ENCODE measurements around the gene JRKL.
"Not testable (repeated sequence)": the region's sequence is repeated elsewhere in the genome, so short reads cannot be mapped to it uniquely, and the experiment has no call there.

The JRKL gene

DNA sequence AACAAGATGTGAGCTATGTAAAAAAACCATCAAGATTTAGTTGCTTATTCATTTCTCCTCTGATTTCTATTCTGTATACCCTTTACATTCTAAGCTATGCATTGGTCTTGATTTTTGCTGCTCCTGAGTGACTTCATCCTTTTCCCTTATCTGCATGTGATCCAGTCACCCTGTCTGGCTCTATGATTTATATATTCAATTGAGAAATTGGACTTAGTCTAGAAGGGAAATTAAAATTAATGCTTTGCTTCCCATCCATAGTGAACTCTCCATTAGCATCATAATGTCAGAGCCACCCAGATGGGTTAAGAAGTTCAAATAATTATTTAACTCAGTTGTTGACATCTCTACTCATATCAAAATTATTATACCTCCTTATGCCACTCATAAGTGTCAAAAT is 5.0 kb downstream of the JRKL start:
- DNase-seq = no peak

DNA sequence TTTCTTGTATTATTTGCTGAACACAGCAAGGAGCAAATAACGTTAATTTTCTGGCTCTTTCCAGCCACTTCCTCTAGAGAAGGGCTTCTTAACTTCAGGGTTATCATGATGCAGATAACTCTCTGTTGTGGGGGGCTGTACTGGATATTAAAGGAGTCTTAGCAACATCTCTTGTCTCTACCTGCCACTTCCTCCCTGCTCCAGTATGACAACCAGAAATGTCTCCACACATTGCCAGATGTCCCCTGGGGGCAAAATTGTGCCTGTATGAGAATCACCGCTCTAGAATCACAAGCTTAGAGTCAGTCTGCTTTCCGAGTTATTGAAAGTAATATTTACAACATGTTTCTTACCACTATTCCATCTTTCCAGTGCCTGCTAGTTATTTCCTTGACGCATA is 6.8 kb downstream of the JRKL start:
- DNase-seq = no peak

- no peak for DNase-seq
Measured at GRCh38 chr11:96397863-96398262, 8.1 kb downstream of the JRKL start.

DNA sequence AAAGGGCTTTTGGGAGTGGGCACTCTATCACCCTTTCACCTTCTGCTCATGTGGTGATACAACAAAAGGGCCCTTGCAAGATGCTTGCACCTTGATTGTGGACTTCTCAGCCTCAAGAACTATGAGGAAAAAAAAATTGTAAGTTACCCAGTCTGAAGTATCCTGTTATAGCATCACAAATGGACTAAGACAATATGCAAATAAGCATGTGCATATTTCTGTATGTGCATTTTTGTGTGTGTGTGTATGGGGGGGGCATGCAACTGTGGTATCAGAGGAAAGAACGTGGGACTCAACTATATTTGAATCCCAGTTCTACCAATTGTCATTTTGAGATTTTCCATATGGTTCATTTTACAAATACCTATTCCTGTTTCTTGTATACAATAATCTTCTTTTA is 10.9 kb downstream of the JRKL start:
- DNase-seq = no peak

GRCh38 chr11:96411412-96411811 is 21.6 kb downstream of the JRKL start:
- not testable (repeated sequence) for DNase-seq

DNA sequence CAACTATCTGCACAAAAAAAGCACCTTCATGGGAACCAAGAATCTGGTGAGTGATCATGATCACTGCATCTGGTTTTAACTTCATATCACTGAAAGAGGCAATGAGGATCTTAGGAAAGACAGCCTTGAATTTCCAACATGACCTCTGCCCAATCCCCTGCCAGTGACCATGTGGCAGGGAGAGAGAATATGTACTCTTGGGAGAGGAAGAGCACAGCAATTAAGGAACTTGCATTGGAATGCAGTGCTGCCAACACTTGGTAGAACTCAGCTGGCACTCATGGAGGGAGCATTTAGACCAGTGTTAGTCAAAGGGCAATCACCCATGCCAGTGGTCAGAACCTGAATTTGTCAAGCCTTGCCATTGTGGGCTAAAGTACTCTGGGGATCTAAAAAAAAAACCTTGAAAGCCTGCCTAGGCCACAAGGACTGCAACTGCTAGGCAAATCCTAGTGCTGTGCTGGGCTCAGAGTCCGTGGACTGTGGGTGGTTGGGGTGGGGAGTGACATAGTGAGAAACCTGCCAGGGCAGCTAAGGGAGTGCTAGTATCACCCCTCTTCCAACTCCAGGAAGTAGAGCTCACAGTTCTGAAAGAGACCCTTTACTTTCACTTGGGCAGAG is 23.1 kb downstream of the JRKL start:
- DNase-seq = no peak

DNA sequence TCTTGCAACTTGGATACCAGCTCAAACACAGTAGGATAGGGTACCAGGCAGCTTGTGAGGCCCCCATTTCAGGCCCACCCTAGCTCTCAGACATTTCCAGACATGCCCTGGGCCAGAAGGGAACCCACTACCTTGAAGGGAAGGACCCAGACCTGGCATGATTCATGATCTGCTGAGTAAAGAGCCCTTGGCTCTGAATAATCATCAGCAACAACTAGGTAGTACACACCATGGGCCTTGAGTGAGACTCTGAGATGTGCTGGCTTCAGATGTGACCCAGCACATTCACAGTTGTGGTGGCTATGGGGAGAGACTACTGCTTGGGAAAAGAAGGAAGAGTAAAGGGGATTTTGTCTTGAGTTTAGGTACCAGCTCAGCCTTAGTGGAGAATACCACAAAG is 23.6 kb downstream of the JRKL start:
- no peak for DNase-seq

GRCh38 chr11:96424693-96425092 is 34.9 kb downstream of the JRKL start:
- DNase-seq = no peak

- DNase-seq = no peak
Measured at GRCh38 chr11:96430668-96431067, 40.9 kb downstream of the JRKL start.

DNA sequence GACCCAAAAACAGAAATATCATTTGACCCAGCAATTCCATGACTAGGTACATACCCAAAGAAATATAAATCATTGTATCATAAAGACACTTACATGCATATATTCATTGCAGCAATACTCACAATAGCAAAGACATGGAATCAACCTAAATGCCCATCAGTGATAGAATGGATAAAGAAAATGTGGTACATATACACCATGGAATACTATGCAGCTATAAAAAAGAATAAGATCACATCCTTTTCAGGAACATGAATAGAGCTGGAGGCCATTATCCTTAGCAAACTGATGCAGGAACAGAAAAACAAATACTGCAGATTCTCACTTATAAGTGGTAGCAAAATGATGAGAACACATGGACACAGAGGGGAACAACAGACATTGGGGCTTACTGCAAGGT is 42.8 kb downstream of the JRKL start:
- DNase-seq = not testable (repeated sequence)
